HG02884 (cell line): ENCODE results near the gene CHST3.
"Not testable (repeated sequence)": the region's sequence is repeated elsewhere in the genome, so short reads cannot be mapped to it uniquely, and the experiment has no call there.

ENCODE experiments used
- ATAC-seq: cut with Tn5 transposase; IDR thresholded peaks from one replicate; pipeline ENCODE4 v1.9.1; 2021; ENCODE audit warnings: mild to moderate bottlenecking, moderate library complexity; ENCODE audit not compliant: unreplicated experiment

The CHST3 gene

DNA sequence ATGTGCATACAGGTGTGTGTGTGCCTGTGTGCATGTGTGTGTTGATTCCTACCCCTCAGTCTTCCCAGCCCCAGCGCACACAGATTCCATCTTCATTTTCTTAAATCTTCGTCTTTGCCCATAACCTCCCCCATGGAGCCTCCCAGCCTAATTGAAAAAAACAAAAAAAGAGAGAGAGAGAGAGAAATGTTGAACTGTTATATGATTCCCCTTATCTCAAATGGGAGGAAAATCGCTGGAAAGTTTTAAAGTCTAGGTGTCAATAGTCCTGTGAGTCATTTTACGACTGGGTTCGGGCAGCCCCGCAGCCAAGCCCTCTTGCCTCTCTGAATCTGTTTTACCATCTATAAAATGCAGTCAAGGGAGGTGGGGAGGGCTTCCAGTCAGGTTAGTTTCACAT lies 63.3 kb downstream of the CHST3 start:
- ATAC-seq: no peak

DNA sequence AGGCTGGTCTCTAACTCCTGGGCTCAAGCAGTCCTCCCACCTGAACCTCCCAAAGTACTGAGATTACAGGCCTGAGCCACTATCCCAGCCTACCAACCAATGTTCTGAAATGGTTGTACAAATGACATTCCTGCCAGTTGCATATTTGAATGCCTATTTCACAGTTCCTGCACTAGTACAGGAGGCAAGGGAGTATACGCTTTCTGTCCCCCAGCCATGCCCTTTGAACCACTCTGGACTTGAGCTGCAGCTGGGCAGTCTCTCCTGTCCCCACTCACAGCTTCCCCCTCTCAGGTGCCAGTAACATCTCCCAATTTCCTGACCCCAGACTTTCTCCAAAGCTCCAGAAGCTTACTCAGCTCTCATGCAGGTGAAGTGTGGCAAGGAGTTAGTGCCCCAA lies 65.2 kb downstream of the CHST3 start:
- no peak for ATAC-seq

DNA sequence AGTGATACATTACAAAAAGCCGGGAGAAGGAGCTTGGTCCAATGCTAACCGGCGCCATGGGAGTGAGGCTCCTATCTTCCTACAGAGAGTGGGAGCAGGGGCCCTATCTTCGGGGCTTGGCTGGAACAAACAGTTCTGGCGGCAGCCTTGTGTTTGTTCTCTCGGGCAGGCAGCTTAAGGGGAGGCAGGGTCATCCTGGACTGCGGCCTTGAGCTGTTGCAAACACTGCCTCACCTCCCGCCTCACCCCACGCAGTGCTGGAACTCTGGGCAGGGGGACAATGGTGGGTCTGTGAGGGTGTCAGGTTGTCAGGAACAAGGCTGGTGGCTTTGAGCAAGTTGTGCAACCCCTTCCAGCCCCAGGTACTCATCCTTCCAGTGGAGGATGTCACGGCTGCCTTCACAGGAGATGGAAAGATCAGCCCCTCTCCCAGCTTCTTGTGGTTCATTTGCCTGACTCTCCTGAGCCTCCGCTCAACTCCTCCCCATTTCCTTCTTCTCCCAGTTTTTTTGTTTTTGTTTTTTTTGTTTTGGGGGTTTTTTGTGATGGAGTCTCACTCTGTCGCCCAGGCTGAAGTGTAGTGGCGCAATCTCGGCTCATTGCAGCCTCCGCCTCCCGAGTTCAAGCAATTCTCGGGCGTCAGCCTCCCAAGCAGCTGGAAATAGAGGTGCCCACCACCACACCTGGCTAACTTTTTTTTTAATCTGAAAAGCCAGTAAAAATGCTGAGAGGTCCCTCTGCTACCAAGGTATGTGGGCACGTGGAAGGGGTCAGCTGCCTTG lies 66.8 kb downstream of the CHST3 start:
- no peak for ATAC-seq

DNA sequence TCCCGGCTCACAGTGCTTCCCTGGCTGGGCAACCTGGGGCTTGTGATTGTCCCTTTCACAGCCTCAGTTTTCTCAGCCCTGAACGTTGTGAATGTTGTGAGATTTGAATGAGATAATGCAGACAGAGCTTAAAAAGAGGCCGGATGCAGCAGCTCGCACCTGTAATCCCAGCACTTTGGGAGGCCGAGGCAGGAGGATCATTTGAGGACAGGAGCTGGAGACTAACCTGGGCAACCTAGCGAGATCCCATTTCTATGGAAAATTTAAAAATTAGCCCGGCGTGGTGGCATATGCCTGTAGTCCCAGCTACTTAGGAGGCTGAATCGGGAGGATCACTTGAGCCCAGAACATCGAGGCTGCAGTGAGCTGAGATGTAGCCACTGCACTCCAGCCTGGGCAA lies 67.5 kb downstream of the CHST3 start:
- no peak for ATAC-seq

DNA sequence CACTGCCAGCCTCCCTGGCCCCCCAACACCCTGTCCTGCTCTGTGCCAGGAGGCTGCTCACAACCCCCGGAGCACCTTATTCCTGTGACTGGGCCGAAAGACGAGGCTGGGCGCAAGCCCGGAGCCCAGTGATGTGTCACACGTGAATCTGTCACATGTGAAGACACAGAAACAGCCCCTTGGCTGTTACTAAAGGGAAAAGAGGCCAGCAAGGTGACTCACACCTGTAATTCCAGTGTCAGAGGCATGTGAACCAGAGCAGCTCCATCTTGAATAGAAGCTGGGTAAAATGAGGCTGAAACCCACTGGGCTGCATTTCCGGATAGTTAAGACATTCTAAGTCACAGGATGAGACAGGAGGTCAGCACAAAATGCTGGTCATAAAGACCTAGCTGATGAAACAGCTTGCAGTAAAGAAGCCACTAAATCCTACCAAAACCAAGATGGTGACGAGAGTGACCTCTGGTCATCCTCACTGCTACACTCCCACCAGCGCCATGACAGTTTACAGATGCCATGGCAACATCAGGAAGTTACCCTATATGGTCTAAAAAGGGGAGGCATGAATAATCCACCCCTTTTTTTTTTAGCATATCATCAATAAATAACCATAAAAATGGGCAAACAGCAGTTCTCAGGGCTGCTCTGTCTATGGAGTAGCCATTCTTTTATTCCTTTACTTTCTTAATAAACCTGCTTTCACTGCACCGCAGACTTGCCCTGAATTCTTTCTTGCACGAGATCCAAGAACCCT lies 68.4 kb downstream of the CHST3 start:
- not testable (repeated sequence) for ATAC-seq

DNA sequence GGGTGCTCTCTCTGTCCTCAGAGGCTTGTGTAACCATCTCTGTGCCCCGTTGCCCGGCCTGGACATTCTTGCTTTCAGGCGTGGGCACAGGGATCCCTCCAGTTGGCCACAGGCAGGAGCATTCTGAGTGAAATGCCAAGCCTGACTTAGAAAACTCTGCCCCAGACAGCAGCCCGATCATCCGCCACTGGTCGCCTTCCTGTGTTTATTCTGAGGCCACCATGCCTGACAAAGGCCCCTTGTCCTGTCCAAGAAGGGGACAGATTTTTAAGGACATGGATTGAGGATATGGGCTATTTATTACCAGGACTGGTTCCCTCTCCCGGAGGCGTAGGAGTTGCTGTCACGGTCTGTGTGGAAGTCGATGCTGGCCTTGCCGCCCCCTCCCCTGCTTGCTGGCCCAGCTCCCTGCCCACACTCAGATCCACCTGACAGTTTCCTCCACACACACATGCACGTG lies 69.9 kb downstream of the CHST3 start:
- ATAC-seq: no peak

DNA sequence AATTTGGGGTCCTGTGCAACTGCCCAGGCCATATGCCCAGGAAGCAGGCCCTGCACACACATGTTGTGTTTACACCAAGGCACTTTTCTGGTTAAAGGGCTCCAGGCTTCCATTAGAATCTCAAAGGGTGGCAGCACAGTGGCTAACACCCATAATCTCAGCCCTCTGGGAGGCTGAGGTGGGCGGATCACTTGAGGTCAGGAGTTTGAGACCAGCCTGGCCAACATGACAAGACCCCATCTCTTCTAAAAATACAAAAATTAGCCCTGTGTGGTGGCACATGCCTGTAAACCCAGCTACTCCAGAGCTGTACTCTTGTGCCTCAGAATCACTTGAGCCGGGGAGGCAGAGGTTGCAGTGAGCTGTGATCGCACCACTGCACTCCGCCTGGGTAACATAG lies 70.6 kb downstream of the CHST3 start:
- no peak for ATAC-seq

DNA sequence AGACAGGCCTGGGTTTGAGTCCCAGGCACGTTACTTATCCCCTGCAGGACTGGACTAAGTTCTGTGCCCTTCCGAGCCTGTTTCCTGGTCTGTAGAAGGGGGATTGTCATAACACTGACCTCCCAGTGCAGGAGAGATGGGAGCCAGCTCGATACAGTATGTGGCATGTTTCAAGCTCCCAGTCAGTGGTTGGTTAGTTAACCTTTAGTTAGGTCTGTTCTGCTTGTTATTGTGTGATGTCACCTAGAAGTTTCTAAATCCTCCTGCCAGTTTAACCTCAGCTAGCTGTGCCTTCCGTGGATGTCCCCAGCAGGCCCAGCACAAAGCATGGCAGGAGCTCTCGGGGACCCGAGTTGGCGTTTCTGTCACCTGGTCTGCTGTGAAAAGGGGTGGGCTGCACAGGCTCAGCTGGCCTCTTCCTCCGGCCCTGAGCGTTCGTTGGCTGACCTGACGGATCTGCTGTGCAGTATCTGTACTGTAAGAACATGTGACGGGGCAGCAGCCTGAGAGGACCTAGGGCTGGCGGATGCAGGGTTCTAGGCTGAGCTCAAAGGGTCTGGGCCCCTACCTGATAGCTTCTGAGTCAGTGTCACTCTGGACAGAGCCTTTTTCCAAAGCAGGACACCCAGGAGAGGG lies 71.2 kb downstream of the CHST3 start:
- ATAC-seq: no peak

DNA sequence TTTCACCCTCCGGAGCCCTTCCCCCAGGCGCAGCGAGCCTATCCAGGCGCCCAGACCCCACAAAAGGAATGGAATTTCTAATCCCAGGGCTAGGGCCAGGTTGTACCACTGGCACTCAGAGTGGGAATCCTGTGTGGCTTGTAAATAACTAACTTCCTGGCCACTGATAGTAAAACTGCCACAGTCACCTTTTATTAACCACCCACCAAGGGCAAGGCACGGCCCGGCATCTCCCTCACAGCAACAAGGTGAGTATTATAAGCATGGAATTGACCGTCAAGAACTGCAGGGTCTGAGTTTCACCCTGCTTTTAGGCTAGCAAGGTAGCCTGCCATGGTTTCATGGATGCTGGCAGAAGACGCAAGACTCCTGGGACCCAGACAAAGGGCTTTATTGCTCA lies 73.1 kb downstream of the CHST3 start:
- ATAC-seq: no peak

DNA sequence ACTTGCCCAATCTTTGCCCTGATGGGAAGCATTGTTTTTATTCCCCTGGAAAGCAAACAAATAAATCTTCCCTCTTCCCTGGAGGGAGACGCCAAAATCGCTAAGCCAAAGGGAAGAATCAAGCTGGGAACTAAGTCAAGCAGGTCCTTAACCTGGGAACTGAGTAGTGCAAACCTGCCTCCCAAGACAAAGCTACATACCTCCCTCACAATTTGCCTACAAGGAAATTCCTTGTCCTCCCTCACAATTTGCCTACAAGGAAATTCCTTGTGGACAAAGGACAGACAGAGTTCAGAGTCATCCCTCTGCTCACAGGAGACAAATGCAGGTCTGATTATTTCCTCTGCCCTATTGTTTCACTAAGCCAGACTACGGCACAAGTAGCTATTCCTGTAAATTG lies 73.6 kb downstream of the CHST3 start:
- no peak for ATAC-seq

DNA sequence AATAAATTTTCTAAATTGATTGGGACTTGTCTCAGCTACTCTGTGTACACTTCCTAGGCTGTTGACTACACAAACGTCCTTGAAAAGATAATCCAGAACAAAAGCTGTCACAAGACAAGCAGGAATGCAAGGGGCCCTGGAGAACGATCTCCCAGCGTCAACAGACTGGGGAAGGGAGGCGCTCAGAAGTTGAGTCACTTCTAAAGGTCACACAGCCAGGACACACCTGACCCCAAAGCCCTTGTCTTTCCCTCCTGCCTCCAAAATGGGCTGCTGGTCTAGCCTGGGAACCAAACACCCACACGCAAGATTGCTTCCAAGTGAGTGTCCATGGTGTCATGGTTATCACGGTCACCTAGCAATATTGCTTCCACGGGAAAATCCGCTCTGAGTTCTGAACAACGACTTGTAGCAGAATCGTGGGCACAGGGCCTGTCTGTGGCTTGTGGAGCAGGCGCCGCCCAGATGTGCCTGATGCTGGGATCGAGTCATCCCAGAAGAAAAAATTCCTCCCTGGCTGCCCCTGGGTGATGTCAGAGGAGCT lies 74.3 kb downstream of the CHST3 start:
- ATAC-seq: no peak

DNA sequence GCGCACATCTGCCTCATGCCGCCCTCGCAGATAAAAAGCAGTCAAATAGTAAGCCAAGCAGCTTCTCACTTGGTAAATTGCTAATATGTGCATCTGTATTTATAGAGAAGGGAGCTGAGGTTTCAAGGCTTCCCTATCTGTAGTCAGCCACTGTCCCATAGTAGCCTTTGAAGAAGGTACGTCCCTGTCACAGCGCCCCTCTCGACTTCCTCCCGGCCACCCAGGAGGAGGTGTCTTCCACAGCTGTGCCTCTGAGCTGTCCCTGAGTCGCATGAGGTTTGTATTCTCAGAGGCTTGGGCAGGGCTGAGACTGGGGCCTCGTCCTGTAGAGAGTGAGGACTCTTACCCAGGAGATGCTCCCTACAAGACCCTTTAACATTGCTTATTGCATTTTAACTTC lies 75.2 kb downstream of the CHST3 start:
- ATAC-seq: no peak

DNA sequence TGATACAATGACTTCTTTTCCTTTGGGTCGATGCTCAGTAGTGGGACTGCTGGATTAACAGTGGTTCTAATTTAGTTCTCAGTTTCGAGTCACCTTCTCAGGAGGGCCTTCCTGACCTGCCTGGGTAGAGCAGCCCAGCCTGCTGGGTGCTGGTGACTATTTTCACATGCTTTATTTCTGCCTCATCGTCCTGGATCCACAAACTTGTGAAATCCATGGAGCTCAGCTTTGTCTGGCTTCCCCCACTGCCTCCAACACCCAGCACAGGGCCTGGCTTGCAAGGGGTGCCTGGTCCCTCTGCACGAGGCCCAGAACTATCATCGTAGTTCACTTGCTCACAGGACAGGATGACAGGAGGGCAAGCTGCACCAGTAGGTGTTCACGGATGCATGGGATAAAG lies 77.3 kb downstream of the CHST3 start:
- ATAC-seq: no peak

DNA sequence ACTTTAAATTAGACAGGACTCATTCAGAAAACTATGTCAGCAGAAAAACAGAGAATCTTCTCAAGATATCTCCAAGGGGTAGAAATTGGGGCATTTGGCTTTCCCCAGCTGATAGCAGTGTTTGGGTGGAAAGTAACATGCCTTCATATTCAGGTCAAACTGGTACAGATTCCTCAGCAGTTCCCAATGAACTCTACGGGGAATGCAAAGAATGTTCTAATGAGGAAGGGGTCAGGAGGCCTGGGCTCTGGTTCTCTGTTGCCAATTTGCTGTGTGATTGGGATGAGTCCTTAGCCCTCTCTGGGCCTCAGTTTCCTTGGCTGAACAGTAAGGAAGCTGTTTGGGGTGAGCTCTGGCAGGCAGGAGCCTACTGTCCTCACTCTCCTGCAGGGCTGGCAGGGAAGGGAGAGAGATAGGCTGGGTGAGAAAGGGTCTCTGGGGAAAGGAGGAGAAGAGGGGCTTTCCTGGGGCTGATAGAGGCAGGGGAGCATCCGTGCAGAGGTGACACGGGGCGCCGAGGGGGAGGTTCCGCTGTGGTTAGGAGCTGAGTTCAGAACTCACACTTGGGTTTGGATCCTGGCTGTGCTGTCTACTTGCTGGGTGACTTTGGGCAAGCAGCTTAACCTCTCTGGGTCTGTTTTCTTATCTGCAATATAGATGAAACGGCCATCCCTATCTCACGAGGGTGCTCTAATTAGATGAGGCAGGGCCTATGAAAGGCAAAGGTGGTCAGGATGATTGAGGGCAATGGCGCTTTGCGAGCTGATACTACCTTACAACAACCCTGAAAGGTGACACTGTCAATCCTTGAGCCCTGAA lies 79.0 kb downstream of the CHST3 start:
- no peak for ATAC-seq

DNA sequence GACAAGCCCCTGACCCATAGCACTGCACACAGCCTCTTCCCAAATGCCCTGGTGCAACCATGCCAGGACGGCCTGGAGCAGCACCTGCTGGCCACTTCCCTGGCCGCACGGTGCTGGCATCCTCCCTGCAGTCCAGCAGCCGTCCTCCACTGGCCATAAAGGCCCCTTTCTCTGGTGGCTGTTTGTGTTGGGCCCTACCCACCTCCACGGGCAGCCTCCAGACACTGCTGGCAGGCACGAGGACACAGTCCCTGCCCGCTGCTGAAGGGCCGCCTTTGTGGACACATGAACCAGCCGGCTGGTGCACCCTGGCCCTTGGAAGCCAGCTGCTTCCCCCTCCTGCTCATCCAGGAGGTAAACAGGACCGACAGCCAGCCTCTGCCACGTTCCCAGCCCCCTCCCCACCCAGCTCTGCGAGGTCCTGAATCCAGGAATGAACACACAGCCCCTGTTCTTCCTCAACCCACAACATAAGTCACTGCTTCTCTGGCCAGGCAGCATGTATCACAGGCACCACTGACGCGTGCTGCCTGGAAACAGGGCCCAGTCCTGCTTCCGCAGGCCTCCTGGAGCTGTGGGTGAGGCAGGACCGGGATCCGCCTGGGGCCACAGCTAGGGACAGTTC lies 80.3 kb downstream of the CHST3 start:
- ATAC-seq: no peak

DNA sequence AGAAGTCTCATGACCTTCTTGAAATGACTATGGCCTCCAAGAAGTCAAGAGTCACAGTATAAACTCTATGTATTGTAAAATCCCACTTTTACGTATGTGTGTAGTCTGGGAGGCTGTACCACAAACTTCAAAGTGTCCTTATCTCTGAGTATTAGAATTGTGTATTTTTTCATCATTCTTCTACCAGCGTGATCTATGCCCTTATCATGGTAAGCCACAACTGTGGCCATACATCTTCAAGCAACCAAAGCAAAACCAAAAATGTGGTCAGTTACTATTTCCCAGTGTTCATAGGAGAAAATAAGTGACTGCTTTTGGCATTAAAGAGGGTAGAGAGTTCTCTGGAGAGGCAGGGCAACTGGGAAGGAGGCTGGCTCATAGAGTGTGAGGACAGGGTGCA lies 81.4 kb downstream of the CHST3 start:
- ATAC-seq: no peak

DNA sequence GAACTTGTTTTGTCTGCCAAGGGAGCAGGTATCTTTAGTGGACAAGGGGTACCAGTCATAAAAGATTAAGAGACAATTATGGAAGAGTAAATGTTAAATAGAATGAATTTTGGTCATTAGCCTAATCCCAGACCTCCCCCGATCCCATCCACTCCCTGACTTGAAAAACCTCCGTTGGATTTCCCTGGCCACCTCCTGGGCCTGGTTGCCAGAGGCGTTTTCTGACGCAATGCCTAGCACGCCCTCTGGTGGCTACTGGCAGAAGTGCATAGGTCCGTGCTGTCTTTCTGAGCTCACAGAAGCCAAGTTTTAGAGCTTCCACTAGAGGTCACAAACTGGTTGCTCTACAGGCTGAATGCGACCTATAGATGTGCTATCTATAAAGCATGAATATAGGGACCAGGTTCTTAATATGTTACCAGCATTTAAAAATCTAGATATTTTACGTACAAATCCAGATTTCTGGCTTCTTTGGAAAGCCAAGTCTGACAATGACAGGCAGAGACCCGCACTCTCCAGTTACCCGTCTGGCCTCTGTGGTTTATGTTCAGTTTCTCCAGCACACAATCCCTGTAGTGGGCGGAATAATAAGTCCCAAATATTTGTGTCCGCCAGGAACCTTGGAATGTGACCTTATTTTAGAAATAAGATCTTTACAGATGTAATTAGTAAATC lies 84.4 kb downstream of the CHST3 start:
- no peak for ATAC-seq

DNA sequence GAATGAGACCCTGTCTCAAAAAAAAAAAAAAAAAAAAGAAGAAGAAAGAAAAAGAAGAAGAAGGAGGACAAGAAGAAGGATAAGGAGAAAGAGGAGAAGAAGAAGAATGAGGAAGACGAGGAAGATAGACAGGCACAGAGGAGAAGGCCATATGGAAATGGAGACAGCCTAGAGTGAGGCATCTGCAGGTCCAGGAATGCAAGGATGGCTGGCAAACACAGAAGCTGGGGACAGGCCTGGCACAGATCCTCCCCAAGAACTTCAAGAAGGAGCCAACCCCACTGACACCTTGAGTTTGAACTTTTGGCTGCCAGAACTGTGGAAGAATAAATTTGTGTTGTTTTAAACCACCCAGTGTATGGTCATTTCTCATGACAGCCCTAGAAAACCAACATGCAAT lies 85.3 kb downstream of the CHST3 start:
- no peak for ATAC-seq

DNA sequence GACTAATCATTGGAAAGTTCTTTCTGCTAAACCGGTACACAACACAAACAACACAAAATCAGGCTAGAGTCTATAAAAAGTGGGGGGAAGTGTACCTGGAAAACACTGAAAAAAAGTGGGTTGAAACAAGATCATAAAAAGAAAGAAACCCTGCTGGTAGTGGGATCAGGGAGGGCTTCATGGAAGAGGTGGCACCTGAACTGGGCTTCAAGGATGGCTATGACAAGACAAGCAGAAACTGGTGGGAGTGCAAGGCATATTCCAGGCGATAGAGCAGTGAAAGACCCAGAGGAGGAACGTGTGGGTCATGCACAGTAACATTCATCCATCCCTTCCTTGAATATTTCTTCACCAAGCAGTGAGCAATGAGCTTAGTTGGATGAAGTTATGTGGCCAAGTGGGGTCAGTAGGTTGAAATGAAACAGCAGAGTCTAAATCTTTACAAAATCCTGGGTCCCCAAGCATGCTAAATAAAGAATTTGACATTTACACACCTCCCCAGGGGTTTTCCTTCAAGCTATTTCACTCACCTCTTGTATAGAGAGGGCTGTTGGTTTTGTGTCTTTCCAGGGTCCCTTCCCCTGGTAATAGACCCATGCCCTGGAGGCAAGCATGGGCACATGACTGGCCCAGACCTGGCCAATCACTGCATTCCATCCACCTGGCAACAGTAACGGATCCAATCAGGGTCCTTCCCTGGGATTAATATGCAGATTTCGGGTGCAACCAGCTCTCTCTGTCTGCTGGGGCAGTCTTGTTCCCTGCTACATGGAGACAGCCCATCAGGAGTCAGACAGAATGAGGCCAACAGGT lies 86.0 kb downstream of the CHST3 start:
- ATAC-seq: no peak
